NCI-H1092 (cell line): ENCODE data around the gene ATF3.

Experiments used
- DNase-seq: peaks from one replicate; lab custom pipeline; 2025; lab: John Stamatoyannopoulos, UW

Gene ATF3, protein sequence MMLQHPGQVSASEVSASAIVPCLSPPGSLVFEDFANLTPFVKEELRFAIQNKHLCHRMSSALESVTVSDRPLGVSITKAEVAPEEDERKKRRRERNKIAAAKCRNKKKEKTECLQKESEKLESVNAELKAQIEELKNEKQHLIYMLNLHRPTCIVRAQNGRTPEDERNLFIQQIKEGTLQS

DNA sequence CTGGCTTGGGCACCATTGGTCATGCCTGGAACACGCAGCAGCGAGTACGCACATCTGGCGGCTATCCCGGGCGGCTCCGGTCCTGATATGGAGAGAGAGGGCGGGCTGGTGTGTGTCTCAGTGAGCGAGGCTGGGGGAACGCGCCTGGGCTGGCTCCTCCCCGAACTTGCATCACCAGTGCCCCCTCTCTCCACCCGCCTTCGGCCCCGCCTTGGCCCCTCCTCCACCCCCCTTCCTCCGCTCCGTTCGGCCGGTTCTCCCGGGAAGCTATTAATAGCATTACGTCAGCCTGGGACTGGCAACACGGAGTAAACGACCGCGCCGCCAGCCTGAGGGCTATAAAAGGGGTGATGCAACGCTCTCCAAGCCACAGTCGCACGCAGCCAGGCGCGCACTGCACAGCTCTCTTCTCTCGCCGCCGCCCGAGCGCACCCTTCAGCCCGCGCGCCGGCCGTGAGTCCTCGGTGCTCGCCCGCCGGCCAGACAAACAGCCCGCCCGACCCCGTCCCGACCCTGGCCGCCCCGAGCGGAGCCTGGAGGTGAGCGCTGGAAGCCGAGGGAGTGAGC is at the start of gene ATF3:
Gene ATF3 (plus strand): TSS at position 370 of the 567 bp plus-strand sequence. CDS start 6,261 bp downstream, outside the sequence.
- peak; percentile 95 for DNase-seq

DNA sequence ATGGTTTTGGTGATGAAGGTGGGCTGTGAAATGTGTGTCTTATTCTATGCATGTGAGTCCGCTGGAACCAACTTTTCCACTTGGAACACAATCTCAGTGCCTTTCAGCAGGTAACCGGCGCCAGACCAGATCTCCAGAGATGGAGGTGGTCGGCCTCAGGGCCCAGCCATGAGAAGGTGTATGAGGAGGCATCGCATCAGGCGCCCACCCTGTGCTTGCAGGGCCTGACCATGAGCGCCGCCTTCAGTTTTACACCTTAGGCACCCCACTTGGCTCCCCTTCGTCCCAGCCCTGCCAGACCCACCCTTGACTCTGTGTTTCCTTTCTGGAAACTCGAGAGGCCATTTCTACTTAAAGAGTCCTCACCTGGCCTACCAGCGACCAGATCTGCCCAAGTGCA is 48.6 kb upstream of the ATF3 start:
- DNase-seq, result no peak

DNA sequence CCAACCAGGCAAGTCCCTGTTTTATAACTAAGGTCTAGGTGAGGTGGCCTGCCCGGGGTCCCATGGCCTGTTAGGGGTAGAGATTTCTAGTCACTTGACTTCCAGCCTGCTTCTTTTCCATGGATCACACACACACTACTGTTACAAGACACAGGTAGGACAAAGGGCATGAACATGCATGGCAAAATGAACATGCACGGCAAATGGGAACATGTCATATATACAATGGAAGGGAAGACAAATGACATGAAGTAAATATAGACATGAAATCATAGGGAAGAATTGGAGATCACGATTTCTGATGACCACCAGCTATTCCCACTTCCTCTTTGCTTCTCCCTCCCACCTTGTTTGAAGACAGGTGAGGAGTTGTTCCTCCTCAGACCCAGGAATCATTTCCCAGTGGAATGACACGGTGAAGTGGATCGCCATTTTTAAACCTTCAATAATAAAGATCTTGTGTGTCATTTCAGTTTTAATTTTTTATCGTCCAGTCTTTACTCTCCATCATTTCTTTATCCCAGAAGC is 47.6 kb upstream of the ATF3 start:
- DNase-seq, result no peak

DNA sequence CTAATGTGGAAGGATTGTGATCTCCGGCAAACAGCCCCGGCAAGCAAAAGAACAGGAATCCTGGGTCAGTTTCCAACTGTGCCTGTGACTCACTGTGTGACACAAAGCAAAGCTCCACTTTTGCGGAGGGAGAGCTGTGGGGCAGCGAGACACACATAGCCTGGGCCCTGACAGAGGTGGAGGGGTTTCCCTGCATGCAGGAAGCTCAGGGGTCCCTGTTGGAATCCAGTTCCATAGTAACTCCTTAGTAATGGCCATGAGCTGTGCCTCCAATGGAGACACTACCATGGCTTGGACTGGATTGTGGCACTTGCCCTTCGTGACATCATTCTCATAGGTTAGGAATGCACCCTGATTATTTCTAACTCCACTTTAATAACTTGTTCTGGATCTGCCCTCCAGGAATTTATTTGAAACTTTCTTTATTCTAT is 47.0 kb upstream of the ATF3 start:
- DNase-seq, result no peak

DNA sequence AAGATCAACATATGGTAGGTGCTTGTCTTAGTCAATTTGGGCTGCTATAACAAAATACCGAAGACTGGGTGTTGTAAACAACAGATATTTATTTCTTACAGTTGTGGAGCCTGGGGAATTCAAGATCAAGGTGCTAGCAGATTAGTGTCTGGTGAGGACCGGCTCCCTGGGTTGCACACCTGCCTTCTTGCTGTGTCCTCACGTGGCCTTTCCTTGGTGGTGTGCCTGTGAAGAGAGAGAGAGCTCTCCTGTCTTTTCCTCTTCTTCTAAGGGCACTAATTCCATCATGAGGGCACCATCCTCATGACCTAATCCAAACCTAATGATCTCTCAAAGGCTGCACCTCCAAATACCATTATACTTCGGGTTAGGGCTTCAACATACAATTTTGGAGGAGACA is 45.8 kb upstream of the ATF3 start:
- DNase-seq, result no peak

DNA sequence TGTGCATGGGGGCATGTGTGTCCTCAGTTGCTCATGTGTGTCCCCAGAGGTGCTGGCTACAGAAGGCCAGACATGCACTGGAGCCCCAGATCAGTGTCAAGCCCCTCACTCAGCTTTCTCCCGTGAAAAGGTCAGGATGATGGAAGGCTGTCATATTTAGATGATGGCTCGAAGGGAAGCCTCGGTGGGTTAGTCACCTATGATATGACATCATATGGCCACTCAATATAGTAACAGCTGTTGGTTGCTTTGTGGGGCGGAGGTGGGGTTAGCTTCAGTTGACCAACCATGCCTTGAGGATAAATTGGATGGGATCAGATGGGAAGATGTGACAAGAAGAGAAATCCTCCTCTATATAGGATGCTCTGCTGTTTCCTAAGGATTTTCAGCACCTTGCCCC is 43.5 kb upstream of the ATF3 start:
- no peak for DNase-seq

DNA sequence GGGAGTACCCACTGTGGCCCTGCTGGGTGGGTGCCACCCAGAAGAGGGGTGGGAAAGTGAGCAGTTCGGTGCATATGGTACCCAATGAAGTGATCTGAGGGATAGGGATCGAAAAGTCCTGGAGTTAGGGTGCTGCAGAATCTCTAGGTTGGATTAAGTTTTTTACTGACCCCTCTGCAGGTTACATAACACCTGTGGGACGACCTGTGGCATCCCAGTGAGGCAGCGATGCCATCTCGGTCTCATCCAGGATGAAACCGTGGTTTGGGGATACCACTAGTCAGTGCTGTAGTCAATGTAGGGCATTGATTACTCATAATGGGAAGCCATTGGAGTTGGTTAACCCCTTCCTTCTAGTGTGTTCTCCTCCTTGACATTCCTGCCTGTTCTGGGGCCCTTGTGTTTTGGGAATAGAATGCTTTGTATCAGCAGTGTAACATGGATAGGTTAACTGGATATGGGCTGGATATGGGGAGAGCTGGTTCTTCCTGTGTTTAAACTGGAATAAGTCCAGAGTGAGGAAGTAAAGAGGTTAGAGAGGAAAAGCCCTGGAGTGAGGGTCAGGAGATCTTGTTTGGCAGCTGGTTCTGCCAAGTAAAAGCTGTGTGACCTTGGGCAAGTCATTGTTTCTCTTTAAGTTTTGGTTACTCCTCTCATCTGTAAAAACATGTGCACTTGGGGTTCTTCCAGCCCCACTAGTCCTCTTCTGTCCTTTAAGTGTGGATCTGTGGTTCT is 42.8 kb upstream of the ATF3 start:
- no peak for DNase-seq

DNA sequence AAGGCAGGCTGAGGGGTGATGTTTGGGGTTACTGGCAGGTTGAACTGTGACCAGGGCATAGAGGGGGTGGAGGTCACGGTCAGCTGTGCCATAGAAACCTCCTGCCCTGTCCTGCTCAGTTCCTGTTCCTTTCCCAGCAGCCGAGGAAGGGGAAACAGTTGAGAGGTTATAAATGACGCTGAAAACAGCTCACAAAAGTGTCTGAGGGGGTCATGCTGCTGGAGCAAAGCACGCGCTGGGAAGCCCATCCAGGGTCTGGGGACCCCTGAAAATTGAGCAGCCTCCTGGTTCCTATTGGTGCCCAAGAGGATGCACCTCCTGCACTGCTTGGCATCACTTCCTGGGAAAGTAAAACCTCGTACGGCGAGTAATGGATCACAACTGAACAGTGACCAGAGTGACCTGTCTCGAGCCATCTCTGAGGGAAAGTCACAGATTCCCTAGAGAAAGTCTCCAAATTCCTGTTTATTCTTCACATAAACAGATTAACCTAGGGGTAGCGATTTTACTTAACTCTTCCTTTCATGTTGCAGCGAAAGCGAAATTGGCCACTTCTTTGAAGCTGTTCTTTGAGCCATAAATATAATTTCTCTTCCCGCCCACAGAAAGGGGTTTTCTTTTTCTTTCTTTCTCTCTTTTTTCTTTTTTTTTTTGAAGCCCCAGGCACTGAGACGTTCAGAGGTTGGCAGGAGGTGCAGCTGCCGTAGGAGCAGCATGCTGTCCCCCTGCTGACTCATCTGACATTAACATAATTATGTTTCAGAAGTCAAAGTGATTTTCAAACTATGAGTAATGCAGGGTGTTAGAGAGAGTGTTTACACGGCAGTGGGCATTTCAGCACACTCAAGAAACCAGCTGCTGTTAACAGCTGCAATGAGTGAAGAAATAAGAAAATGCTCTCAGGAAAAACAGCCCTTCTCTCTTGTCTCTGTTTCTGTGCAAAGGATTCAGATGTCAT is 41.8 kb upstream of the ATF3 start:
- DNase-seq, result no peak

DNA sequence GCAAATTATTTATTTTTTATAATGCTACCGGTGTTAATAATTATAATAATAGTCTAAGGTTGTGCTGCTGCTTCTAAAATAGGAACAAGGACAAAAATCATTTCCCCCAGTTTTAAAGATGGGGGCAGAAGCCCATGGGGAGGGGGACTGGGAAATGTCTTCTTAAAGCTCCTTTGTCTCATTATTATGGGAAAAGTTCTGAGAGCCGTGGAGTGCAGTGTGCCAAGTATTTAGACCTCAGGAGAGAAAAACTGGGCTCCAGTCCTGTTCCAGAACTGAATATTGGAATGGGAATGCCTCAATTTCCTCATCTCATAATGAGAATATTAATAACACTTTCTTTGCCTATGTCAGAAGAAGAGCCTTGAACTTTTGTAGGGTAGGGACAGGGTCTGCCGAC is 40.9 kb upstream of the ATF3 start:
- no peak for DNase-seq

DNA sequence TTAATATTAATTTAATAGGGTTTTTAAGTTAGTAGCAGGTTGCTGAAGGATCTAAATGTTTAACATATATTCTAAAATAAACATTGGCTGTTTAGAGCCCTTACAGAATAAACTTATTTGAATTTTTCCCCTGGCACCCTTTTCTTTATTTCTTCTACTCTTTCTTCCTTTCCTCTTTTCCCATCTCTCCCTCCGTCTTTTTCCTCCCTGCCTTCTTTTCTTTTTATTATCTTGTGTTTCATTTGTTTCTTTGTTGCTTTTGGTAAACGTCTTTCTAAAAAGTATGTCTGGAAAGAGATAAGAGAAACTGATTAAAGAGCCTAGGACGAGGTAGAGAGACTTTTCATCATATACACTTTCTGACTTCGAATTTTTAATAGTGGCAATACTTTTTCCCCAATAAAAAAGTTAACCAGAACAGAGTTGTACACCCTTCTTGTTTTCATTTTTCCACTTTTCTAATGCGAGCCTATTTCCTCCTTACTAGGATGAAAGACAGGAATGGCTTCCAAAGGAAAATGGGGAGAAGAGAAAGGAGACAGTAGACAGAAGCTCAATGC is 39.5 kb upstream of the ATF3 start:
- no peak for DNase-seq

DNA sequence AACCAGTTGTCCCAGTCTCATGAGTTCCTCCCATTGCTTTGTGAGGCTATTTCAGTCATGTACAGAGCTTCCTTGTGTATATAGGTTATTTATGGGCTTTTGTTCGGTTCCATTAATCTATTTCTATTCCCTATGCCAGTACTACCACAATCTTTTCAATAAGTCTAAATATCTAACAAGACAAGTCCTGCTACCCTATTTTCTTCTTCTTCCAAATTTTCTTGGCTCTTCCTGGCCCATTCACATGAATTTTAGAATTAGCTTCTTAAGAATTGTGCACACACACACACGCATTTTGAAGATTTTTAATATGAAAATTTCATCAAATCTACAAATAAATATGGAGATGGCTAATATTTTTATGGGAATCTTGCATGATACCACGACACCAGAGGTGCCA is 33.8 kb upstream of the ATF3 start:
- DNase-seq, result no peak

DNA sequence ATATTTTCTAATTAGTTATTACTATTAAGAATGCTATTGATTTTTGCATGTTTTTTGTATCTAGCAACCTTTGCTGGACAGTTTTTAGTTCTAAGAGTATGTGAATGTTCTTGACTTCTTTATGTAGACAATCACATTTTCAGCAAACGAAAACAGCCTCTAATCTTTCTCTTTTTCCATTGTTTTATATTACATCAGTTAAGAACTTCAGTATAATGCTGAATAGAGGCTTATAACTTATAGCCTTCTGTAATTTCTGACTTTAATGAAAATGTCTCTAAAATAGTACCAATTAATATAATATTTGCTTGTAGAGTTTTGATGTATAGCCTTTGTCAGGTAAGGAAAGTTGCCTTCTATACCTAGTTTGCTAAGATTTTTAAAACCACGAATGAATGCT is 33.2 kb upstream of the ATF3 start:
- no peak for DNase-seq

DNA sequence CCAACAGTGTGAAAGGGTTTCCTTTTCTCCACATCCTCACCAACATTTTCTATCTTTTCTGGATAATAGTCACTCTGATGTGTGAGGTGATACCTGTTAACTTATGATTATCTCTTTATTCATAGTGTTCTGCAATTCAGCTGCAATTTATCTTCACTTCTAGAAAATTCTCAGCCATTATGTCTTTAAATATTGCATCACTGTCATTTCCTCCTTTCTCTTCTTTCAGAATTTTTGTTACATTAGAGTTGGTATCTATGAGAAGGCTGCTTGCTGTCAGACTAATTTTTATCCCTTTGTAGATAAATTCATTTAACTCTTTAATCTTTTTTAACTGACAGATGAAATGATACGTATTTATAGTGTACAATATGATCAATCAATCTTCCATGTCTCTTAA is 30.5 kb upstream of the ATF3 start:
- no peak for DNase-seq

DNA sequence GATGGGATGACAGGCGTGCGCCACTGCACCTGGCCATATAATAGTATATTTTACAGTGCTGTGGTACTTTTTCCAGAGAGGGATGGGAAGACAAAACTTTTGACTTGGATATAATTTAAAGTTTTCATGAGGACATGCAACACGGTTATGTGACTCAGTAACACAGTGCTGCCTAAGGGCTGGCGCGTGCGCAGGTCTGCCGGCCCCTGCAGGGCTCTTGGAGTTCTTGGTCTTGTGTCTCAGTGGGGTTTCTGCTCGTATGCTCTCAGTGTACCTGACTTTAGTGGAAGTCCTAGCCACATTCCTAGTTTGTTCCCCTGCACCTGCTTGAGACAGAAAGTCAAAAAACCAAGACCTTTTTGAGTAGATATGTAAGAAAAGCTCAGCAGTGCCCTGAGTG is 27.5 kb upstream of the ATF3 start:
- DNase-seq, result no peak

DNA sequence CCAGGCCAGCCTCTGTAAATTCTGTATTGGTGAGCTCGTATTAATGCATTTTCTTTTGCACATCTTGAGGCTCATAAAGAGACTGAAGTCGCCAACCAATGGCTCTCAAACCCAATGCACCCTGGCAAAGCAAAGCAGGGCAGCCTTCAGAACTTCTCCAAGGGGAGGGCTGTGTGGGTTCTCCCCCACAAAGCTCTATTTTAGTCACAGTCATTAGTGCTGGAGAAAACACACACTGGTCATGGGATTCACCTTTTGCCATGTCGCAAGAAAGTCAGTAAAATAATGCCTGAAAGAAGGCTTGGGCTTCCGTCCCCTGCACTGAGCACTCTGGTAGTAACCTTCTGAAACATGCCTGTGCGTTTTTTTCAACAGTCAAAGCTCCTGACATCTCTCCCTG is 26.3 kb upstream of the ATF3 start:
- no peak for DNase-seq

DNA sequence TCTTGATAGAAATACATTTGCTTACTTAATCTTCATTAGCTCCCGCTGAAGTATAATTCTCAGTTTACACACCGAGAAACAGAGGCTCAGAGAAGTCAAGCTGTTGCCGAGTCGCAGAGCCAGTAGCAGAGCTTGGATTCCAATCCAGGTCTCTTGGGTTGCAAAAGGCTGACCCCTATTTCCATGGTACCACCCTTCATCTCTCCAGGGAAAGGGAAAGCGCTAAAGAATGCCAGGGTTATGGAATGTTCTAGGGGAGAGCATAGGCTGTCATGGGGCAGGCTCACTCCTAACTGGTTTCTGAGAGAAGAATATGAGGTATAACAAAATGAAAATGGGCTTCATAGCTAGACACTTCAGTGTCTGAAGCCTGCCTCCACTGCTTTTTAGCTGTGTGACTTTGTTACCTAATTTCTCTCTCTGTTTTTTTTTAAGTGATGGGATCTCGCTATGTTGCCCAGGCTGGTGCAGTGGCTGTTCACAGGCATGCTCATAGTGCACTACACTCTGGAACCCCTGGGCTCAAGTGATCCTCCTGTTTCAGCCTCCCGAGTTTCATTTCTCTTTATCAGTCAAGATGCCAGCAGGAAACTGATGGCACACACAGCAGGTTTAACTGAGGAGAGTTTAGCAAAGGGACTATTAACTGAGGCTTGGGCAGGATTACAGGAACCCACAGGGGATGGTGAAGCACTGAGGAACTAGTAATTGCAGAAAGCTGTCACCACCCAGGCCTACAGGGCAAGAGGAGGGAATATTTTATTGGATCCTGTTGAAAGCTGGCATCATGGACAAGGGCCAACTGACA is 25.5 kb upstream of the ATF3 start:
- no peak for DNase-seq

DNA sequence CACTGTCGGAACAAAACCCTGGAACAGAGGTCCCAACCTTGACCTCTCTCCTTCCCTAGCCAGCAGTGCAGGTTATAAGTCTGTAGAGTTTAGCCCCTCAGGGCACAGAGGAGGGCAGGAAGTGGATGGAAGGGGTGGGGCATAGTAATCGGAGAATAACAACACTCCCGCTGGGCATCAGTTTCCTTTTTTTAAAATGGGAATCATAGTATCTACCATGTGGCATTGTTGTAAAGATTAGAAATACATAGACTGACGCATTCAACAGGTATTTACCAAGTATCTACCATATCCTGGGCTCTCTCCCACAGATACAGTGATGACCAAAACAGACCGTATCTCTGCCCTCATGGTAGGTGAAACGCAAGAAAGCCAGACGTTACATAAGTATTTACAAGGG is 24.9 kb upstream of the ATF3 start:
- no peak for DNase-seq

DNA sequence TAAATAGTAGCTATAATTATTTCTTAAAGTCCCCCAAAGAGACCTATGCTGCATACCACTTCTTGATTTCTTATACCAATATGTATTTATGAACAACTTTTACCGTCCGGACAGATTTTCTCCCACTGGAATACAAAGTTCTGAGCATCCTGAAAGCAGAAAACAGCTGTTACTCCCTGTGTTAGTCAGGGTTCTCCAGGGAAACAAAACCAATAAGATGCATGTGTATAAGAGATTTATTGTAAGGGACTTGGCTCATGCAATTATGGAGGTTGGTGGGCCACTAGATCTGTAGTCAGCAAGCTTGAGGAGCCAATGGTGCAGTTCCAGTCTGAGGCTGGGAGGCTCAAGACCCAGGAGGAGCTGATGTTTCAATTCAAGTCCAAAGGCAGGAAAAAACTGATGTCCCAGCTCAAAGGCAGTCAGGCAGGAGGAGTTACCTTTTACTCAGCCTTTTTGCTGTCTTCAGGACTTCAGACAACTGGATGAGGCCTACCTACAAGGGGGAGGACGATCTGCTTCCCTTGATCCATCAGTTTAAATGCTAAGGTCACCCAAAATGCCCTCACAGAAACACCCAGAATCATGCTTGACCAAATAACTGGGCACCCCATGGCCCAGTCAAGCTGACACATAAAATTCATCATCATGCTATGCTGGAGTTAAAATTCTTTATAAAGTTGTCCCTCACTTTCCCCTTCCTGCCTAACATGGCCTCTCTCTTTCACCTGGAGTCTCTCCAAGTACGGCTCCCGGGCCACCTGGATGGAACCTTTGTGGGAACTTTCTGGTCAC is 24.3 kb upstream of the ATF3 start:
- DNase-seq, result no peak

DNA sequence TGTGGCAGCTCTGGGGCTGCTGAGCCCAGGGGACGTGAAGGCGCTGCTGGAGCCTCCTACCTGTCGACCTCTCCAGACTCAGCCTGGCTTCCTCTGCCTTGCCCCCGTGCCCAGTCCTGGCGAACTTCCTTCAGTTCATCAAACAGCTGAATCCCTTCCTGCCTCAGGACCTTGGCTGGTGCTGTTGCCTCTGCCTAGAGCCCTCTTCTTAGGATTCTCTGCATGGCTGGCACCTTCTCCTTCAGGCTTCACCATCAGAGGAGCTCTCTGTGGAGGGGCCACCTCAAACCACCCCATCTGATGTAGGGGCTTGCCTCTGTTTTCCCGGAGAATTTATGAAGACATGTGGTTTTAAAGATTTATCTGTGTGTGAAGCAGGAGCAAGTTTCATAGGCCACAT is 23.4 kb upstream of the ATF3 start:
- no peak for DNase-seq
